ENCODE data around the gene DDX51. TPM values are rescaled to one million over a fixed set of nuclear protein-coding genes. Genes with fewer than 3 reads are reported as not detected.

DDX51 gene
- total and polyA plus RNA-seq, 2 of the 13 experiments (the other 11 are each of a cell fraction or from before 2014, with no cell fraction given), result 10.1 TPM

GRCh38 chr12:132124766-132125425 is 19.2 kb downstream of the DDX51 start:
- Histone ChIP-seq H3K4me2 (ENCODE audit: low read depth, low read length) (no peak overlapping the region), H3K79me2 (ENCODE audit: insufficient read depth, low read length) (no peaks in the 10 kb centered on the region), H2AFZ (ENCODE audit: low read length) (no peak overlapping the region), H3K9ac (ENCODE audit: insufficient read depth, low read depth, low read length) (no peak overlapping the region), H4K20me1 (ENCODE audit: insufficient read depth, low read length) (no peaks in the 10 kb centered on the region), H3K4me3 (replicated peaks in 1 of 3; ENCODE audit: insufficient read depth in 1 of 3, low read depth in 2 of 3, low read length in 3 of 3) (no peak overlapping the region), H3K27me3 (ENCODE audit: control insufficient read depth in 1 of 2, insufficient read depth in 2 of 2, low read length in 2 of 2) (no peaks in the 10 kb centered on the region), H3K4me1 (ENCODE audit: insufficient read depth, low read length) (no peaks in the 10 kb centered on the region), H3K27ac (ENCODE audit: extremely low read length, insufficient read depth, low read length) (no peak overlapping the region), H3K36me3 (replicated peaks in 1 of 2; ENCODE audit: control insufficient read depth in 1 of 2, insufficient read depth in 2 of 2, low read length in 2 of 2) (peaks cover 22 to 66% of the 10 kb centered on the region in 2 experiments; a peak in 4 of 5 replicates), H3K9me3 (ENCODE audit: low read length) (no peaks in the 10 kb centered on the region)
- TF ChIP-seq ARID4A (CRISPR knock-in tag; IDR thresholded peaks at IDR 0.05; ENCODE audit: borderline replicate concordance) (no peak), CEBPG (CRISPR knock-in tag; IDR thresholded peaks at IDR 0.05) (no peak), ZNF740 (CRISPR knock-in tag; IDR thresholded peaks at IDR 0.05) (no peak), TMF1 (CRISPR knock-in tag; IDR thresholded peaks at IDR 0.05; ENCODE audit: low read depth) (no peak), NR2F6 (IDR thresholded peaks at IDR 0.05) (no peak), NR2F6 (CRISPR knock-in tag; IDR thresholded peaks at IDR 0.05) (no peak), JUN (CRISPR knock-in tag; IDR thresholded peaks at IDR 0.05) (no peak), KLF13 (CRISPR knock-in tag; IDR thresholded peaks at IDR 0.05) (no peak), KAT8 (CRISPR knock-in tag; IDR thresholded peaks at IDR 0.05) (no peak)
- no peak for FAIRE-seq
- 98% methylated on average over 12 of the region's 19 CpGs for WGBS (ENCODE audit: low lambda C conversion rate)
- no peak for ATAC-seq
- BruUV-seq (replicated peaks), result no TSS peak
- CTCF ChIA-PET (ENCODE audit: low intra/inter-chr PET ratio, low total read pairs), result no interaction called here
- no peak for DNase-seq (ENCODE audit: low spot score)
- intact Hi-C loops (cut with micrococcal nuclease; ENCODE audit: unreplicated experiment) (no loop called here), in situ Hi-C loops (cut with HindIII; ENCODE audit: extremely low pct_ligation_motif_present, low pct_unique_long_range_greater_than_20kb) (no loop called here)
- POLR2A ChIA-PET, result no interaction called here
